Measurements from ENCODE around the gene FNDC5. TPM values are rescaled to one million over a fixed set of nuclear protein-coding genes. Genes with fewer than 3 reads are reported as not detected.

FNDC5 gene
- total and polyA plus RNA-seq, 10 of the 15 experiments (the other 5 are each of a cell fraction or from before 2014, with no cell fraction given), result 0.01 to 0.29 (median 0.19) TPM; not detected in 4

DNA sequence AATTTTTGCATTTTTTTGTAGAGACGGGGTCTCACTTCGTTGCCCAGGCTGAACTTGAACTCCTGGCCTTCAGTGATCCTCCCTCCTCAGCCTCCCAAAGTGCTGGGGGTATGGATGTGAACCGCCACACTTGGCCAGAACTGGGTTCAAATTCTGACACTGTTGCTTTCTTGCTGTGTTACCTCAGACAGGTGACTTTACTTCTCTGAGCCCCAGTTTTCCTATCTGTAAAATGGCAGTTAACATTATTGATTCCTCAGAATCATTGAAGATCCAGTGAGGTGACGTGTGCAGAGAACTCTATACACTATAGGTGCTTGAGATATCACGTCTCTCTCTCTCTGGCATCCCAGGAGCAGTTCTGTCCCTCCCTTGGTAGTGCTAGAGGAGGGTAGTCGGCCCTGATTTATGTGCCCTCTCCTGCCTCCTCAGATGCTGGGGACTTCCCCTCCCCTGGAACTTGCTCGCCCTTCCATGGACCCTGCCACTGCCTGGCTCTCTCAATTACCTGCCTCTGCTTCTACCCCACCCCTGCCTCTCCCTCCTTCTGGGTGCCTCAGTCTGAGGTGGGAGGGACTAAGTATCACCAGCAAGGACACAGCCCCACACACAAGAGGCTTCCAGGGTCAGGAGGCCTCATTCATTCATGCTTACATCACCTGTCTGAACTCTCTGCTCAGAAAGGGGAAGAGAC lies 12.8 kb upstream of the FNDC5 start (continued):
- TF ChIP-seq, protein P1, sequence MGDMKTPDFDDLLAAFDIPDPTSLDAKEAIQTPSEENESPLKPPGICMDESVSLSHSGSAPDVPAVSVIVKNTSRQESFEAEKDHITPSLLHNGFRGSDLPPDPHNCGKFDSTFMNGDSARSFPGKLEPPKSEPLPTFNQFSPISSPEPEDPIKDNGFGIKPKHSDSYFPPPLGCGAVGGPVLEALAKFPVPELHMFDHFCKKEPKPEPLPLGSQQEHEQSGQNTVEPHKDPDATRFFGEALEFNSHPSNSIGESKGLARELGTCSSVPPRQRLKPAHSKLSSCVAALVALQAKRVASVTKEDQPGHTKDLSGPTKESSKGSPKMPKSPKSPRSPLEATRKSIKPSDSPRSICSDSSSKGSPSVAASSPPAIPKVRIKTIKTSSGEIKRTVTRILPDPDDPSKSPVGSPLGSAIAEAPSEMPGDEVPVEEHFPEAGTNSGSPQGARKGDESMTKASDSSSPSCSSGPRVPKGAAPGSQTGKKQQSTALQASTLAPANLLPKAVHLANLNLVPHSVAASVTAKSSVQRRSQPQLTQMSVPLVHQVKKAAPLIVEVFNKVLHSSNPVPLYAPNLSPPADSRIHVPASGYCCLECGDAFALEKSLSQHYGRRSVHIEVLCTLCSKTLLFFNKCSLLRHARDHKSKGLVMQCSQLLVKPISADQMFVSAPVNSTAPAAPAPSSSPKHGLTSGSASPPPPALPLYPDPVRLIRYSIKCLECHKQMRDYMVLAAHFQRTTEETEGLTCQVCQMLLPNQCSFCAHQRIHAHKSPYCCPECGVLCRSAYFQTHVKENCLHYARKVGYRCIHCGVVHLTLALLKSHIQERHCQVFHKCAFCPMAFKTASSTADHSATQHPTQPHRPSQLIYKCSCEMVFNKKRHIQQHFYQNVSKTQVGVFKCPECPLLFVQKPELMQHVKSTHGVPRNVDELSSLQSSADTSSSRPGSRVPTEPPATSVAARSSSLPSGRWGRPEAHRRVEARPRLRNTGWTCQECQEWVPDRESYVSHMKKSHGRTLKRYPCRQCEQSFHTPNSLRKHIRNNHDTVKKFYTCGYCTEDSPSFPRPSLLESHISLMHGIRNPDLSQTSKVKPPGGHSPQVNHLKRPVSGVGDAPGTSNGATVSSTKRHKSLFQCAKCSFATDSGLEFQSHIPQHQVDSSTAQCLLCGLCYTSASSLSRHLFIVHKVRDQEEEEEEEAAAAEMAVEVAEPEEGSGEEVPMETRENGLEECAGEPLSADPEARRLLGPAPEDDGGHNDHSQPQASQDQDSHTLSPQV (IDR thresholded peaks at IDR 0.05), result no peak
- TF ChIP-seq, protein P2, sequence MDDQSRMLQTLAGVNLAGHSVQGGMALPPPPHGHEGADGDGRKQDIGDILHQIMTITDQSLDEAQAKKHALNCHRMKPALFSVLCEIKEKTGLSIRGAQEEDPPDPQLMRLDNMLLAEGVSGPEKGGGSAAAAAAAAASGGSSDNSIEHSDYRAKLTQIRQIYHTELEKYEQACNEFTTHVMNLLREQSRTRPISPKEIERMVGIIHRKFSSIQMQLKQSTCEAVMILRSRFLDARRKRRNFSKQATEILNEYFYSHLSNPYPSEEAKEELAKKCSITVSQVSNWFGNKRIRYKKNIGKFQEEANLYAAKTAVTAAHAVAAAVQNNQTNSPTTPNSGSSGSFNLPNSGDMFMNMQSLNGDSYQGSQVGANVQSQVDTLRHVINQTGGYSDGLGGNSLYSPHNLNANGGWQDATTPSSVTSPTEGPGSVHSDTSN (IDR thresholded peaks at IDR 0.05; ENCODE audit: insufficient replicate concordance, low read depth, low read length), result no peak
- no peak for TF ChIP-seq BCL3 (IDR thresholded peaks at IDR 0.05; ENCODE audit: borderline replicate concordance, insufficient read depth, low read depth, low read length, poor library complexity, severe bottlenecking)

Data from GM12878 (cell line).